Measurements from ENCODE around the gene CADPS2.

Gene CADPS2

GRCh38 chr7:122886357-122887081, at the start of gene CADPS2:
Gene CADPS2 (minus strand): TSS chr7:122886460. CDS start chr7:122886337, 123 bp downstream.
- TF ChIP-seq, protein P1, sequence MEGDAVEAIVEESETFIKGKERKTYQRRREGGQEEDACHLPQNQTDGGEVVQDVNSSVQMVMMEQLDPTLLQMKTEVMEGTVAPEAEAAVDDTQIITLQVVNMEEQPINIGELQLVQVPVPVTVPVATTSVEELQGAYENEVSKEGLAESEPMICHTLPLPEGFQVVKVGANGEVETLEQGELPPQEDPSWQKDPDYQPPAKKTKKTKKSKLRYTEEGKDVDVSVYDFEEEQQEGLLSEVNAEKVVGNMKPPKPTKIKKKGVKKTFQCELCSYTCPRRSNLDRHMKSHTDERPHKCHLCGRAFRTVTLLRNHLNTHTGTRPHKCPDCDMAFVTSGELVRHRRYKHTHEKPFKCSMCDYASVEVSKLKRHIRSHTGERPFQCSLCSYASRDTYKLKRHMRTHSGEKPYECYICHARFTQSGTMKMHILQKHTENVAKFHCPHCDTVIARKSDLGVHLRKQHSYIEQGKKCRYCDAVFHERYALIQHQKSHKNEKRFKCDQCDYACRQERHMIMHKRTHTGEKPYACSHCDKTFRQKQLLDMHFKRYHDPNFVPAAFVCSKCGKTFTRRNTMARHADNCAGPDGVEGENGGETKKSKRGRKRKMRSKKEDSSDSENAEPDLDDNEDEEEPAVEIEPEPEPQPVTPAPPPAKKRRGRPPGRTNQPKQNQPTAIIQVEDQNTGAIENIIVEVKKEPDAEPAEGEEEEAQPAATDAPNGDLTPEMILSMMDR (IDR thresholded peaks at IDR 0.05; ENCODE audit: extremely low read depth, insufficient read depth, missing control alignments) = no peak
- in situ Hi-C loops (cut with MboI; ENCODE audit: low pct_unique_long_range_greater_than_20kb, low sequenced_read_pairs, unreplicated experiment) = no loop called here
- DNase-seq (ENCODE audit: low spot score) = peak; percentile 73

DNA sequence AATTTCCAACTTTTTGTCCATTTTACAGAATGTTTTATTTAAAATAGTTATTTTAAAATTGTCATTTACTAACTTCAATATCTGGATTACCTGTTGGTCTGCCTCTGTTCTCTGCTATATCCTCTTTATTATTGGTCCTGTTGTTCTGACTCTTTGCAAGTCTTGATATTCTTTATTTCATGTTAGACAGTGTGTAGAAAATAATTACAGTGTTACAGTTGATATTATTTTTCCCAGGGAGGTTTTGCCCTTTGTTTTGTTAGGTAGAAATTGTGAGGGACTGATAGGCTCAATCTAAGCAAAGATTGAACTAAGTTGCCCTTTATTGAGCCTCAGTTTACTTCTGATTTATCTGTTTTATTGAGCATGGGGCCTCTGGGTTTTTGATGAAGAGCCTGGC, 49.4 kb upstream of the CADPS2 start:
- TF ChIP-seq, protein P1 (IDR thresholded peaks at IDR 0.05; ENCODE audit: extremely low read depth, insufficient read depth, missing control alignments) = no peak
- in situ Hi-C loops (cut with MboI; ENCODE audit: low pct_unique_long_range_greater_than_20kb, low sequenced_read_pairs, unreplicated experiment) = no loop called here
- no peak for DNase-seq (ENCODE audit: low spot score)

DNA sequence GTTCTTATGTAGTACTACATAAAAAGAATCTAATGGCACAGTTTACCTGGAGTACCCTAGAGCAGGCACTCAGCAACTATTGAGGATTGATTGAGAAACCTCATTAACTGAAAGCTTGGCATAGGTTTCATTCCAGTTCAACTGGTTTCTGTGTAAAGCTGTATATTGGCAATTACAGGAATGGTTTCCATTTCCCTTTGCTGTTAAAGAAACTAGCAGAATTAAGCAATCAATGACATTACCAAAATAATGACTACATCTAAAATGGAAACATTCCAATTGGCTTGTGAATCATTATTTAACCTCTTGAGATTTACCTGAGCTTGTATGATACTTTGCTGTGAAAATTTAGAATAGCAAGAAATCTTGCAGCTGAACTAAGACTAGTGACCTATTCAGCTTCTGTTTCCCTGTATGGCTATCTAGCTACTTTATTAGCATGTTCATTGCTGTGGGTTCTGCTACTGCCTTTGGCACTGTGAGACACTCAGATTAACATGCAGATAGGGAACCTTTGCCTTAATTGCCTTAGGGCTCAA, 33.5 kb upstream of the CADPS2 start:
- in situ Hi-C loops (cut with MboI; ENCODE audit: low pct_unique_long_range_greater_than_20kb, low sequenced_read_pairs, unreplicated experiment) = no loop called here
- DNase-seq (ENCODE audit: low spot score) = no peak
- TF ChIP-seq, protein P1 (IDR thresholded peaks at IDR 0.05; ENCODE audit: extremely low read depth, insufficient read depth, missing control alignments) = no peak

GRCh38 chr7:122914812-122915211, 28.6 kb upstream of the CADPS2 start:
- no peak for DNase-seq (ENCODE audit: low spot score)
- in situ Hi-C loops (cut with MboI; ENCODE audit: low pct_unique_long_range_greater_than_20kb, low sequenced_read_pairs, unreplicated experiment) = no loop called here
- TF ChIP-seq, protein P1 (IDR thresholded peaks at IDR 0.05; ENCODE audit: extremely low read depth, insufficient read depth, missing control alignments) = no peak

- no peak for DNase-seq (ENCODE audit: low spot score)
- in situ Hi-C loops (cut with MboI; ENCODE audit: low pct_unique_long_range_greater_than_20kb, low sequenced_read_pairs, unreplicated experiment) = no loop called here
- TF ChIP-seq, protein P1 (IDR thresholded peaks at IDR 0.05; ENCODE audit: extremely low read depth, insufficient read depth, missing control alignments) = no peak
These were observed 27.3 kb upstream of the CADPS2 start for GRCh38 chr7:122913608-122914007.

- TF ChIP-seq, protein P1 (IDR thresholded peaks at IDR 0.05; ENCODE audit: extremely low read depth, insufficient read depth, missing control alignments) = no peak
- in situ Hi-C loops (cut with MboI; ENCODE audit: low pct_unique_long_range_greater_than_20kb, low sequenced_read_pairs, unreplicated experiment) = no loop called here
- no peak for DNase-seq (ENCODE audit: low spot score)
These were observed 16.7 kb upstream of the CADPS2 start for GRCh38 chr7:122902751-122903495.
